C4-2B (cell line): ENCODE data around the gene HDDC2.

ENCODE experiments used
- H3K27ac ChIP-seq: fragments of 450-650 bp; 2 replicates; pipeline ENCODE4 v1.5.1; 2017
- ZFX ChIP-seq: fragments of 450-650 bp; IDR thresholded peaks from 2 replicates; pipeline ENCODE4 v1.6.1; 2017
- TF ChIP-seq, protein P1 (sequence below): fragments of 450-650 bp; conservative IDR thresholded peaks from 2 replicates; pipeline ENCODE4 v1.5.1; 2017; ENCODE audit warnings: mild to moderate bottlenecking

Gene HDDC2

DNA sequence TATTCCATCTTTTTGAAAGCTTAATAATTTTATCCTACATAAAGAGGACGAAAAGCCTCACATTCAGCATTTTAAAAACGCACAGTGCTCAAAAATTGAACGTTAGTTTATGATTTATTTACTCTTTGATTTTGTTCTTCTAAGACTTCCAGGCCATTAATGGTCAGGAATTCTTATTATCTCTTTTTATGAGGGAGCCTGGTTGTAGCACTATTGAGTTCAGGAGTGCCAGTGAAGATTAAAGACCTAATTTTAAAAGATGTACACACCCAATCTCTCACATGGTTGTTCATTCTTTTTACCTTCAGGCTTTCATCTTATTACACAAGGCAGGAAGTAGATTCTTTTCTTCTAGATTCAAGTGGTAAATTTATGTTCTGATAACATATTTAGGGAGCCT is 68.6 kb downstream of the HDDC2 start:
- H3K27ac ChIP-seq = no peak overlapping the region
- no peak for TF ChIP-seq ZFX
- TF ChIP-seq, protein P1, sequence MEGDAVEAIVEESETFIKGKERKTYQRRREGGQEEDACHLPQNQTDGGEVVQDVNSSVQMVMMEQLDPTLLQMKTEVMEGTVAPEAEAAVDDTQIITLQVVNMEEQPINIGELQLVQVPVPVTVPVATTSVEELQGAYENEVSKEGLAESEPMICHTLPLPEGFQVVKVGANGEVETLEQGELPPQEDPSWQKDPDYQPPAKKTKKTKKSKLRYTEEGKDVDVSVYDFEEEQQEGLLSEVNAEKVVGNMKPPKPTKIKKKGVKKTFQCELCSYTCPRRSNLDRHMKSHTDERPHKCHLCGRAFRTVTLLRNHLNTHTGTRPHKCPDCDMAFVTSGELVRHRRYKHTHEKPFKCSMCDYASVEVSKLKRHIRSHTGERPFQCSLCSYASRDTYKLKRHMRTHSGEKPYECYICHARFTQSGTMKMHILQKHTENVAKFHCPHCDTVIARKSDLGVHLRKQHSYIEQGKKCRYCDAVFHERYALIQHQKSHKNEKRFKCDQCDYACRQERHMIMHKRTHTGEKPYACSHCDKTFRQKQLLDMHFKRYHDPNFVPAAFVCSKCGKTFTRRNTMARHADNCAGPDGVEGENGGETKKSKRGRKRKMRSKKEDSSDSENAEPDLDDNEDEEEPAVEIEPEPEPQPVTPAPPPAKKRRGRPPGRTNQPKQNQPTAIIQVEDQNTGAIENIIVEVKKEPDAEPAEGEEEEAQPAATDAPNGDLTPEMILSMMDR = no peak

DNA sequence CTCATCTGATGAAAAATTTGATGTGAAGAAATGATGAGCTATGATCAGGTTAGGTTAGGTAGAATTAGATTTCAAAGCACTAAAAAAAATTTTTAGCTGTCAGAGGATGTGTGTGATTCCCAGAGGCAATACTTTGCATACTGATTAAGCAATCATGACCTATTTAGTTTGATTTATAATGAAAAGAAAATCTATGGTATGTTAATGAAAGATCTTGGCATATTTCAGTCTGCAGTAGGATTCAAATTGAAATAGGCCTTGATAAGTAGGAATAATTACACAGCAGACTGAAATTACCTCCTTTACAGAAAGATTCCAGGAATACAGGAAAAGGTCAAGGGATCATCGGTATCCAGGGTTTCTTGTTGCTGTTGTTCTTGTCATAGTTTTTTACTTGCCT is 69.3 kb downstream of the HDDC2 start:
- TF ChIP-seq ZFX = no peak
- TF ChIP-seq, protein P1 = no peak

DNA sequence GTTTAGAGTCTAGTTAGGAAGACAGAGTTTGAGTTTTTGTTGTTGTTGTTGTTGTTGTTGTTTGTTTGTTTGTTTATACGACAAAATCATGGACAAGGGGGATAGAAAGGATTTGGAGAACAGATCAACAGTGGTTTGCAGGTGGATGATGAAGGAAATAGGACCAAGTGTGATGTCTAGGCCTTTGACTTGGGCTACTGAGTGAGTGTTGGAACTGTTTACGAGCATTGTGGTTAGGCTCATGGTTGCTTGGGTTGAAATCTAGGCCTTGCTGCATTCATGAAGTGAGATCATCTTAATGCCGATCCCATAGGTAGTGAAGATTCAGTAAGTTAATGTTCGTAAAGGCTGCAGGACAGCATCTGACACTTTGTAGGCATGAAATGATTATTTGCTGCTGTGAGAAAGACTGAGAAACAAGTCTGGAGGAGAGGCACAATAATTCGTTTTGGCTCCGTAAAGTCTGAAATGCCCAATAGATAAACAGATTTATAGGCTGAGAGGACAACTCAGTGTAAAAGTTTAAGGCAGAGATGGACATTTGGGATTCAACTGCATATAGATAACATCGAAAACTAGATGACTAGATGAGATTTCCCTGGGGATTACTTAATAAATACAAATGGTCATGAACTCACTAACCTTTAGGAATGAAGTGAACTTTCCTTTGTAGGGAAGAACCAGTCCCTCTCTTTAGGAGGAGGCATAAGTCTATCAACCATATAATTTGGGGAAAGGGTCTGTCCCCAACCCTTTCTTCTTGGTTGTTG is 70.0 kb downstream of the HDDC2 start:
- TF ChIP-seq ZFX = no peak
- H3K27ac ChIP-seq = no peak overlapping the region

More for the DNA sequence above, 69.3 kb downstream of the HDDC2 start:
- H3K27ac ChIP-seq = no peak overlapping the region

DNA sequence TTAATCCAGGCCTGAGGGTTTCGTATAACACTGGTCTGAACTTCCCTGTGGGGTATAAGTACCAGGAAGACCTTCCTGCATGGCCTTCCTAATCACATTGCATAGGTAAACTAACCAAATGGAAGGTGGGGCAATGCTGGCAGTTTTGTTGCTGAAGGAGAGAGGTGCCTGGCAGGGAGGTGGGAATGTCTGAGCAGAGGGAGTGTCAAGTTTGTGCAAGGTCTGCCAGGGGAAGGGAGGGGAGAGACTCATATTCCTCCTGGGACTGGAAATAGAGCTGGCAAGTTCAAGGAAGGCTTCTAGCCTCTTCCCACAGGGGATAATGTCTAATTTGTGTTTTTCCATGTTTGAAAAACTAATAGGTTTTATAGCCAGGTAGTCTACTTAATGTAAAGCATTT is 70.6 kb downstream of the HDDC2 start:
- no peak overlapping the region for H3K27ac ChIP-seq

DNA sequence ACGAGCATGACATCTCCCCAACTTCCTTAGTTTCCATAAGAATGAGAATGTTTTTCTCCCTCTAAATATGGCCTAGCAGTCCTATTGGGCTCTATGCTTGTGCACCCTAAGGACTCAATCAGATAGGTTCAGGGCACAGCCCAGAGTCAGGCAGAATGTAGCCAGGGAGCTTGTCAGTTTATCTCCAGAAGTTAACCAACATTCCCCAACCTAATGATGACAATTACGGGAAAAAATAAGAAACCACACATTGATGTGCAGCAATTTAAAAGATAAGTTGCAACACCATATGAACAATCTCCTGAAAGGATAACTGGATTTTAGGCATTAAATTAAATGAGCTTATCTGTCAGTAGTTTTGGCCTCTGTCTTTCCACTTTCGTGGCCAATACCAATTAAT is 71.1 kb downstream of the HDDC2 start:
- TF ChIP-seq ZFX = no peak
- TF ChIP-seq, protein P1 = no peak
- no peak overlapping the region for H3K27ac ChIP-seq

More for the DNA sequence above, 70.6 kb downstream of the HDDC2 start:
- TF ChIP-seq, protein P1 = no peak
- no peak for TF ChIP-seq ZFX

DNA sequence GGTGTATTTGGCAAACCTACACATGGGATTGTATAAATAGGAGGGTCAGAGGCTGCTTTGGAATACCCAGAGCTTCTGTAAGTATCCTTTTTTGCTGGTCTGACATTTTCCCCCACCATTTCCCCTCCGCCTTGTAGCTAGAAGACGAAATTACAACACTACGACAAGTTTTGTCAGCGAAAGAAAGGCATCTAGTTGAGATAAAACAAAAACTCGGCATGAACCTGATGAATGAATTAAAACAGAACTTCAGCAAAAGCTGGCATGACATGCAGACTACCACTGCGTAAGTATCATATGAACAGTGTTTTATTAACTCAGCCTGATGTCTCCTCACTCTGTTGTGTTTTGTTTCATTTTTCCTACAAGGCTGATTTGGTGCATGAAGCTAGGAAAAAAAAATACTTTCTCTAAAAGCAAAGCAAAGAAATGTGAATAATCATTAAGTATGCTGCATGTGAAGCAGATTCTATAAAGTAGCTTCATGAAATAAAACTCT is 72.7 kb downstream of the HDDC2 start:
- TF ChIP-seq ZFX = no peak
- TF ChIP-seq, protein P1 = no peak

DNA sequence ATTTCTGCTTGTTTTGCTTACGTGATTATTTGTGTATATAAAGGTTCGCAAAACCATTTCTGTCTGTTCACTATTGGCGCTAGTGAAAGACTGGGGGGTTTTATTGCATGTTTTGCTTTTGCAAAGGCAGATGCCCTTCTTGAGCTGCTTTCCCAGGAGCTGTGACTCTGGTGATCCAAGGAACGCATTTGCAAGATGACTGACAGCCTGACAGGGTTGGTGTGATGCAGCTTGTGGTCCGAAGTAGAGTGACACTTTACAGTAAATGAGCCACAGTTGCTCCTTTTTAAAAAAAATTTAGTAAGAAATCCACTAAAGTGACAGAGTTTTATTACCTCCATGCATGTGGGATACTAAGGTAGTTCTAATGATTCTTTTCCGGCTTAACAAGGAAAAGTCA is 74.5 kb downstream of the HDDC2 start:
- no peak overlapping the region for H3K27ac ChIP-seq
- no peak for TF ChIP-seq ZFX
- TF ChIP-seq, protein P1 = no peak

More for the DNA sequence above, 72.7 kb downstream of the HDDC2 start:
- H3K27ac ChIP-seq = no peak overlapping the region
